Measurements from ENCODE around the gene SERTM1. TPM values are rescaled to one million over a fixed set of nuclear protein-coding genes. Genes with fewer than 3 reads are reported as not detected.

The SERTM1 gene
- polyA plus RNA-seq, 4 donors, result 0.01 to 0.10 TPM; not detected in 2

GRCh38 chr13:36696410-36697010, 22.7 kb downstream of the SERTM1 start:
- H3K4me3 ChIP-seq (ENCODE audit: low read depth in 1 of 3, low read length in 3 of 3), result no peak overlapping the region
- H3K4me1 ChIP-seq (ENCODE audit: control insufficient read depth in 3 of 3, insufficient read depth in 2 of 3, low read depth in 1 of 3, low read length in 2 of 3), result no peaks in the 10 kb centered on the region
- H3K27me3 ChIP-seq (ENCODE audit: control insufficient read depth in 3 of 3, insufficient read depth in 3 of 3, low read length in 3 of 3), result peaks cover 0 to 3% (median 0%) of the 10 kb centered on the region in 3 donors
- H3K27ac ChIP-seq (ENCODE audit: low read depth in 1 of 3, low read length in 2 of 3), result no peak overlapping the region
- 42 to 60% (median 44%) methylated on average over 9 of the region's 9 CpGs for WGBS, 3 donors
- FAIRE-seq, result no peak
- H3K9me3 ChIP-seq (ENCODE audit: control insufficient read depth in 2 of 2, insufficient read depth in 1 of 2, low read depth in 1 of 2, low read length in 1 of 2), result no peaks in the 10 kb centered on the region
- DNase-seq, result no peak
- no peaks in the 10 kb centered on the region for H3K36me3 ChIP-seq (ENCODE audit: control insufficient read depth in 3 of 3, insufficient read depth in 2 of 3, low read depth in 1 of 3, low read length in 3 of 3)

DNA sequence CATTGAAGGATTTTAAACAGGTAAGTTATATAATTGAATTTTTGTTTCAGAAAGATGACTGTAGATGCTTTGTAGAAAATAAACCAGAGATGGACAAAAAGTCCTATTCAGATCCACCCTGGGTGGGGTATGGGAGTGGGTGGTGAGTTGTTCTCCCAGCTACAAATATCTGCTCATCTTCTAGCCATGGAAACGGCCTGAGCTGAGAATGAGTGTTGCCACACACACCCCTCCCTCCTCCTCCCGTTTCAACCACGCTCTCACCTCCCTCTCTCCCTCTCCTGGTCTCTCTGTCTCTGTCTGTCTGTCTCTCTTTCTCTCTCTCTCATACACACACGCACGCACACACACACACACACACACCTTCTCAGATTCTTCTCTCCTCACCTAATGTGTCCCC, 26.4 kb downstream of the SERTM1 start:
- no peak overlapping the region for H3K27ac ChIP-seq (ENCODE audit: low read depth in 1 of 3, low read length in 2 of 3)
- H3K9me3 ChIP-seq (ENCODE audit: control insufficient read depth in 2 of 2, insufficient read depth in 1 of 2, low read depth in 1 of 2, low read length in 1 of 2), result no peaks in the 10 kb centered on the region
- H3K4me1 ChIP-seq (ENCODE audit: control insufficient read depth in 3 of 3, insufficient read depth in 2 of 3, low read depth in 1 of 3, low read length in 2 of 3), result no peaks in the 10 kb centered on the region
- 59 to 77% (median 59%) methylated on average over 5 of the region's 5 CpGs for WGBS, 3 donors
- DNase-seq (no peak), FAIRE-seq (no peak)
- no peak overlapping the region for H3K4me3 ChIP-seq (ENCODE audit: low read depth in 1 of 3, low read length in 3 of 3)
- peaks cover 0 to 3% (median 0%) of the 10 kb centered on the region in 3 donors for H3K27me3 ChIP-seq (ENCODE audit: control insufficient read depth in 3 of 3, insufficient read depth in 3 of 3, low read length in 3 of 3)
- H3K36me3 ChIP-seq (ENCODE audit: control insufficient read depth in 3 of 3, insufficient read depth in 2 of 3, low read depth in 1 of 3, low read length in 3 of 3), result no peaks in the 10 kb centered on the region

DNA sequence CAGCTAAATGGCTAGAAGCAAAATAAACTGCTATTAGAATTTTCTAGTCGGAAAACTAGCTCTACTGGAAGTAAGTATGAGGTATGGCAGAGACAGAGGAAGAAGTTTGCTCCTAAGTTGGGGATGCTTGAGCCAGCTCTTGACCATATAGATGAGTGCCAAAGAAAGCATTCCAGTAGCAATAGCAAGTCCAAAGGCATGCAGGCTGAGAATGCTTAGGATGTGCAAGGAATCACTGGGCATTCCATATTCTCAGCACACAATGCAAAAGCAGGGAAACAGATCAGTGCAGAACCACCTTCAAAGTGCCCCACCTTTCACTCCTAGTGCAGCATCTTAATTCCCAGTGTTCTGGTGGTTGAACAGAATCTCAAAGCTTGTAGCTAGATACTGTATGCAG, 32.9 kb downstream of the SERTM1 start:
- Histone ChIP-seq H3K4me3 (ENCODE audit: low read depth in 1 of 3, low read length in 3 of 3) (no peak overlapping the region), H3K27ac (ENCODE audit: low read depth in 1 of 3, low read length in 2 of 3) (no peak overlapping the region), H3K4me1 (ENCODE audit: control insufficient read depth in 3 of 3, insufficient read depth in 2 of 3, low read depth in 1 of 3, low read length in 2 of 3) (no peaks in the 10 kb centered on the region), H3K27me3 (ENCODE audit: control insufficient read depth in 3 of 3, insufficient read depth in 3 of 3, low read length in 3 of 3) (no peaks in the 10 kb centered on the region), H3K9me3 (ENCODE audit: control insufficient read depth in 2 of 2, insufficient read depth in 1 of 2, low read depth in 1 of 2, low read length in 1 of 2) (no peaks in the 10 kb centered on the region), H3K36me3 (ENCODE audit: control insufficient read depth in 3 of 3, insufficient read depth in 2 of 3, low read depth in 1 of 3, low read length in 3 of 3) (no peaks in the 10 kb centered on the region)
- DNase-seq, result no peak
- 27 to 79% (median 44%) methylated on average over 1 of the region's 1 CpG for WGBS, 3 donors
- no peak for FAIRE-seq

- no peaks in the 10 kb centered on the region for H3K4me1 ChIP-seq (ENCODE audit: control insufficient read depth in 3 of 3, insufficient read depth in 2 of 3, low read depth in 1 of 3, low read length in 2 of 3)
- no peak overlapping the region for H3K4me3 ChIP-seq (ENCODE audit: low read depth in 1 of 3, low read length in 3 of 3)
- 38 to 66% (median 44%) methylated on average over 1 of the region's 1 CpG for WGBS, 3 donors
- DNase-seq, result no peak
- H3K36me3 ChIP-seq (ENCODE audit: control insufficient read depth in 3 of 3, insufficient read depth in 2 of 3, low read depth in 1 of 3, low read length in 3 of 3), result no peaks in the 10 kb centered on the region
- no peaks in the 10 kb centered on the region for H3K9me3 ChIP-seq (ENCODE audit: control insufficient read depth in 2 of 2, insufficient read depth in 1 of 2, low read depth in 1 of 2, low read length in 1 of 2)
- no peak overlapping the region for H3K27ac ChIP-seq (ENCODE audit: low read depth in 1 of 3, low read length in 2 of 3)
- FAIRE-seq, result no peak
- H3K27me3 ChIP-seq (ENCODE audit: control insufficient read depth in 3 of 3, insufficient read depth in 3 of 3, low read length in 3 of 3), result no peaks in the 10 kb centered on the region
Measured at GRCh38 chr13:36709136-36709890, 35.5 kb downstream of the SERTM1 start.

GRCh38 chr13:36710396-36710795, 36.6 kb downstream of the SERTM1 start:
- Histone ChIP-seq H3K36me3 (ENCODE audit: control insufficient read depth in 3 of 3, insufficient read depth in 2 of 3, low read depth in 1 of 3, low read length in 3 of 3) (no peaks in the 10 kb centered on the region), H3K27me3 (ENCODE audit: control insufficient read depth in 3 of 3, insufficient read depth in 3 of 3, low read length in 3 of 3) (no peaks in the 10 kb centered on the region), H3K4me1 (ENCODE audit: control insufficient read depth in 3 of 3, insufficient read depth in 2 of 3, low read depth in 1 of 3, low read length in 2 of 3) (no peaks in the 10 kb centered on the region), H3K4me3 (ENCODE audit: low read depth in 1 of 3, low read length in 3 of 3) (no peak overlapping the region), H3K9me3 (ENCODE audit: control insufficient read depth in 2 of 2, insufficient read depth in 1 of 2, low read depth in 1 of 2, low read length in 1 of 2) (no peaks in the 10 kb centered on the region), H3K27ac (ENCODE audit: low read depth in 1 of 3, low read length in 2 of 3) (no peak overlapping the region)
- no peak for FAIRE-seq
- WGBS, 3 donors, result 87 to 90% (median 88%) methylated on average over 4 of the region's 4 CpGs
- DNase-seq, result no peak

GRCh38 chr13:36712290-36712689, 38.5 kb downstream of the SERTM1 start:
- no peak overlapping the region for H3K27ac ChIP-seq (ENCODE audit: low read depth in 1 of 3, low read length in 2 of 3)
- peaks cover 0 to 2% (median 0%) of the 10 kb centered on the region in 3 donors for H3K27me3 ChIP-seq (ENCODE audit: control insufficient read depth in 3 of 3, insufficient read depth in 3 of 3, low read length in 3 of 3)
- no peak for DNase-seq
- no peaks in the 10 kb centered on the region for H3K4me1 ChIP-seq (ENCODE audit: control insufficient read depth in 3 of 3, insufficient read depth in 2 of 3, low read depth in 1 of 3, low read length in 2 of 3)
- FAIRE-seq, result no peak
- no peak overlapping the region for H3K4me3 ChIP-seq (ENCODE audit: low read depth in 1 of 3, low read length in 3 of 3)
- H3K36me3 ChIP-seq (ENCODE audit: control insufficient read depth in 3 of 3, insufficient read depth in 2 of 3, low read depth in 1 of 3, low read length in 3 of 3), result no peaks in the 10 kb centered on the region
- WGBS, 3 donors, result 71 to 81% (median 77%) methylated on average over 3 of the region's 3 CpGs
- no peaks in the 10 kb centered on the region for H3K9me3 ChIP-seq (ENCODE audit: control insufficient read depth in 2 of 2, insufficient read depth in 1 of 2, low read depth in 1 of 2, low read length in 1 of 2)

DNA sequence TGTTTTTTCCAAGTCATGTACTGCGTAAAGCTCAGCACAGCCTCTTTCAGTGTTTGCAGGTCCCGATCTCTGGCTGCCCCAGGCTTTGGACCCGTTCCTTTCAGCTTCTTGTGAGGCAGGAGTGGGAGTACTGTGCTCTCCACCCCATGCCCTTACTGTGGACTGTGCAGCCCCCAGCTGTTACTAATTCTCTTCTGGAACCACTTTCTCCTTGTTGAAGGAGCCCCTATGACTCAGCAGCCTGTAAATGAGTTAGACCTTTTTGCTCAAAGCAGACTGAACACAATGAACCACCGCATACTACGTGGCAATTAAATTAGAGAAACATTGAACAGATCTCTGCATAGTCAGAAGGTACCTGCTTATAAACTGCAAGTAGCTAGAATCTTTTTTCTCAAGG, 39.0 kb downstream of the SERTM1 start:
- H3K27ac ChIP-seq (ENCODE audit: low read depth in 1 of 3, low read length in 2 of 3), result no peak overlapping the region
- no peaks in the 10 kb centered on the region for H3K36me3 ChIP-seq (ENCODE audit: control insufficient read depth in 3 of 3, insufficient read depth in 2 of 3, low read depth in 1 of 3, low read length in 3 of 3)
- FAIRE-seq, result no peak
- WGBS, 3 donors, result 75 to 82% (median 82%) methylated on average over 5 of the region's 5 CpGs
- H3K27me3 ChIP-seq (ENCODE audit: control insufficient read depth in 3 of 3, insufficient read depth in 3 of 3, low read length in 3 of 3), result peaks cover 0 to 2% (median 0%) of the 10 kb centered on the region in 3 donors
- H3K9me3 ChIP-seq (ENCODE audit: control insufficient read depth in 2 of 2, insufficient read depth in 1 of 2, low read depth in 1 of 2, low read length in 1 of 2), result no peaks in the 10 kb centered on the region
- H3K4me3 ChIP-seq (ENCODE audit: low read depth in 1 of 3, low read length in 3 of 3), result no peak overlapping the region
- DNase-seq, result no peak
- H3K4me1 ChIP-seq (ENCODE audit: control insufficient read depth in 3 of 3, insufficient read depth in 2 of 3, low read depth in 1 of 3, low read length in 2 of 3), result no peaks in the 10 kb centered on the region

DNA sequence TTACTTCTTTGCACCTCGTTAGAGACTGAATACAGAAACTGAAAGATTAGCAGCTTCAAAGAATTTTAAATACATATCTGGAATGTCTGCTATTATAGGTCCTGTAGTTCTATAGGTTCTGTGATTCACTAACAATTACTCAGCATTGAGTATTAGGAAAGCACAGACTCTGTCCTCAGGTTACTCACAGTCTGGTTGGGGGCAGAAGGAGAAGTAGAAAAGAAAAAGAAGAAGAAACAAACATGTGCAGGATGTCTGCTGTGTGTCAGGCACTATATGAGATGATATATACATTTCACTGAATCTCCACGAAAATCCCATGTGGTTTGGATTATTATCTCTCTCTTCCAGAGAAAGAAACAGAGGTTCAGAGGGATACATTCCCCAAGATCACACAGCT, 40.1 kb downstream of the SERTM1 start:
- no peaks in the 10 kb centered on the region for H3K4me1 ChIP-seq (ENCODE audit: control insufficient read depth in 3 of 3, insufficient read depth in 2 of 3, low read depth in 1 of 3, low read length in 2 of 3)
- DNase-seq (no peak), FAIRE-seq (no peak)
- no peaks in the 10 kb centered on the region for H3K9me3 ChIP-seq (ENCODE audit: control insufficient read depth in 2 of 2, insufficient read depth in 1 of 2, low read depth in 1 of 2, low read length in 1 of 2)
- 16 to 20% (median 19%) methylated on average over 2 of the region's 2 CpGs for WGBS, 3 donors
- H3K27me3 ChIP-seq (ENCODE audit: control insufficient read depth in 3 of 3, insufficient read depth in 3 of 3, low read length in 3 of 3), result peaks cover 0 to 2% (median 0%) of the 10 kb centered on the region in 3 donors
- no peaks in the 10 kb centered on the region for H3K36me3 ChIP-seq (ENCODE audit: control insufficient read depth in 3 of 3, insufficient read depth in 2 of 3, low read depth in 1 of 3, low read length in 3 of 3)
- no peak overlapping the region for H3K4me3 ChIP-seq (ENCODE audit: low read depth in 1 of 3, low read length in 3 of 3)
- H3K27ac ChIP-seq (ENCODE audit: low read depth in 1 of 3, low read length in 2 of 3), result no peak overlapping the region
